Transverse colon (tissue), 4 donors: Measurements from ENCODE around the gene APBA1.

Experiments used
- POLR2AphosphoS5 ChIP-seq, 3 donors: sonication (generic); formaldehyde crosslinking; IDR thresholded peaks; one replicate each; pipeline ENCODE4 v1.6.1; 2016; ENCODE audit warnings: antibody characterized with exemption in 3 of 3
- TF ChIP-seq, protein P1 (sequence below), 5 experiments: fragments of 200-600 bp in 3 of 5; fragments of 450-650 bp in 2 of 5; sonication (generic) in 3 of 5; IDR thresholded peaks; 1 replicate in 2 of 5; 2 replicates in 3 of 5; pipeline ENCODE4 v1.5.1; 2016 to 2017; ENCODE audit warnings: antibody characterized with exemption in 5 of 5, inconsistent platforms in 3 of 5, mild to moderate bottlenecking in 2 of 5, moderate library complexity in 1 of 5

DNA sequence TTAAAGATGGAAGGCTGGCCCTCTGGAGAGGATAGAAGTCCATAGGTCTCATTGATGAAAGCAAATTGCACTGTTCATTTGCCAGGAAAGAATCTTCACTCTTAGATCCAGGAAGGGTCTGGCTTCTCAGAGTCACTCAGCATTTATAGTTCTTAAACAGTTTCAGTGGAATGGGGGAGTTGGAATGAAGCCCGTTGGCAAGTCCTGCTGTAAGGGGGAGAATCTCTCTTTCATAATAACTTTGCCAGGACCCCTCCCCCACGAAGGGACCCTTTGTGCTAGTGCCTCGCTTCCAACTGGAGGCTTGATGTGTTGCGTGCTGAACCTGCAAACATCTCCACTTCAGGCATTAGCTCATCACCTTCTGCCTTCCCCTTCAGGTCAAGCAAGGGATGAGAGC is 290.0 kb downstream of the APBA1 start:
- TF ChIP-seq POLR2AphosphoS5 (IDR thresholded peaks at IDR 0.05), result no peak
- TF ChIP-seq, protein P1, sequence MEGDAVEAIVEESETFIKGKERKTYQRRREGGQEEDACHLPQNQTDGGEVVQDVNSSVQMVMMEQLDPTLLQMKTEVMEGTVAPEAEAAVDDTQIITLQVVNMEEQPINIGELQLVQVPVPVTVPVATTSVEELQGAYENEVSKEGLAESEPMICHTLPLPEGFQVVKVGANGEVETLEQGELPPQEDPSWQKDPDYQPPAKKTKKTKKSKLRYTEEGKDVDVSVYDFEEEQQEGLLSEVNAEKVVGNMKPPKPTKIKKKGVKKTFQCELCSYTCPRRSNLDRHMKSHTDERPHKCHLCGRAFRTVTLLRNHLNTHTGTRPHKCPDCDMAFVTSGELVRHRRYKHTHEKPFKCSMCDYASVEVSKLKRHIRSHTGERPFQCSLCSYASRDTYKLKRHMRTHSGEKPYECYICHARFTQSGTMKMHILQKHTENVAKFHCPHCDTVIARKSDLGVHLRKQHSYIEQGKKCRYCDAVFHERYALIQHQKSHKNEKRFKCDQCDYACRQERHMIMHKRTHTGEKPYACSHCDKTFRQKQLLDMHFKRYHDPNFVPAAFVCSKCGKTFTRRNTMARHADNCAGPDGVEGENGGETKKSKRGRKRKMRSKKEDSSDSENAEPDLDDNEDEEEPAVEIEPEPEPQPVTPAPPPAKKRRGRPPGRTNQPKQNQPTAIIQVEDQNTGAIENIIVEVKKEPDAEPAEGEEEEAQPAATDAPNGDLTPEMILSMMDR (IDR thresholded peaks at IDR 0.05), result no peak
